NCI-H2171 (cell line): Measurements from ENCODE around the gene CDK2.

Experiments
- DNase-seq: peaks from one replicate; lab custom pipeline; 2025; lab: John Stamatoyannopoulos, UW

The CDK2 gene

DNA sequence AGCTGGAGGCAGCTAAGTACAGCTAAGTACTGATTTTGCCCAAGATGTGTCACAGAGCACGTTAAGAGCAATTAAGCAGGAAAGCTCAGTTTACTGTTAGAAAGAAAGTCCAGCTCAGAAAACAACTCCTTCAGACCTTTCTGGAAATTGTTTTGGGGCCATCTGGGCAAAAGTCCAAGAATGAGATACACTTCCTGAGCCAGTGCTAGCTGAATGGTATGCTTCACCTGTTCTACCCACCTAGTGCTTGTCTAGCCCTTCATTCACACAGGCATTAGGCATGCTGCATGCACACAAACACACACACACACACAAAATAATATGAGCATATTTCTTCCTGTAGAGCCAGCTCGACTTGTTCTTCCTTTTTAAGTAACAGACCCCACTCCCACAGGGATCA is 47.6 kb downstream of the CDK2 start:
- DNase-seq: no peak

DNA sequence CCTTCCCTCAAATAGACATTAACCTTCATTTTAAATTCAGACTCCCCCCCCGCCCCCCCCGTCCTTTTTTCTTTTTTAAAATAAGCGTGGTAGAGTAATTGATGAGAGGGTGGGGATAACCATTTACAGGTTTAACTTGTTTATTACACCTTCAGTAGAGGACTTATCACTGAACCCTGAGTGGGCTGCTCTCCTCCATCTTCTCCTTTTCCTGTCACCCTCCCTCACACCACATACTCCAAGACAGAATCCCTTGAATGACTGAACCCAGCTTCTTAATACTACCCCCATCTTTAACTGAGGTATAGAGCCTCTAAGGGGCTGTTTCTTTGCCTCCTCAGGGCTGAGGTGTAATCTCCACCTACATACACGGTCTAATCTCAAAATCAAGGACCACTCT is 50.6 kb downstream of the CDK2 start:
- DNase-seq: no peak

DNA sequence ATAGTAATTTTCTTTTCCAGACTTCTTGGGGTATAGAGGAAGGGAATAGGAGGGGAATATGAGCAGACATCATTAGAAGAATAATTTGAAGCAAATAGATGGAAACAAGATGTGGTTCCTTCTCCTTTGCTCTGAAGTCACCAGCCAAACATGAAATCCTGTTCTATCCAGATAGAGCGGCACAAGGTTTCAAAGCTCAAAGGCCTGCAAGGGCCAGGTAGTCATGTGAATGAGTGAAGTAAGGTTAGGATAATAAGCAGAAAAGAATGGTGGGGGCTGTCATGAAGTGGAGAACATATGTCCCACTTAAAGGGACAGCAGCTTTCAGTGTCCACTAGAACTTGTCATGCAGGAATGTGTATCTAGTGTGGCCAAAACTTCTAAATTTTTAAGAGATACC is 51.7 kb downstream of the CDK2 start:
- DNase-seq: no peak

DNA sequence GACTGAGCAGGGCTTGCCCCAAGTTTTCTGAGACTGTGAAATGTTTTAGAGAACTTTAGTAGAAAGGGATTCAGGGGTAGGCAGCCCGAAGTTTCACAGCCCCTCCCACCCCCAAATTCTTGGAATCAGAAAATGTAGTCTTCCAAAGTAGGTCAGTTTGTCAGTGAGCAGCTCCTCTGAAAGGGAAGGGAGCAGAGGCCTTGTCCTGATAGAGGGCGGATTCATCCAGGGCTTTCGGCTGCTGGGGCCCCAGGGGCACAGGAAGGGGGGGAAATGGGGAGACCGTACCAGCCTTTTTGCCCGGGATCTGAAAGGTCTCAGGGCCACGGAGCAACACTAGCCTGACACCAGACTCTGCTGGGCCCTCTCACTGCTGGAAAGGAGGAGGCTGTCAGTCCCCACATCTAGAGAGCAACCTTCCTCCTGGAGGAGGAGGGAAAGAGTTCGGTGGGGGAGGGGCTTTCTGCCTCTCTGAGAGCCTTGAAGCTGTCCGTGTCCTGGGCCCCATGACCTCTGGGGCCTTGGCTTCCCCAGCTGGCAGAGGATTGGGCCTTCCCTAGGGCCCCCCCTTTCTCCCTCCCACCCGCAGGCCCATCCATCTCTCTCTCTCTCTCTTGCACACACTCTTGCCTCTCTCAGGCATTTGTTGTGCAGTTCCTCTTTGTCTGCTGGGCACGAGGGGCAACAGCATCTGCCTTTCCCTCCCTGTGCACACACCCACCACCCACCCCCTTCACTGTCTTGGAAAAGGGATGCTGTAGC is 54.0 kb downstream of the CDK2 start, which contains the start of gene IKZF4:
TSS of gene IKZF4 (plus strand) at position 621 of the 762 bp plus-strand sequence. CDS start 451 bp downstream, outside the sequence.
- DNase-seq: no peak

DNA sequence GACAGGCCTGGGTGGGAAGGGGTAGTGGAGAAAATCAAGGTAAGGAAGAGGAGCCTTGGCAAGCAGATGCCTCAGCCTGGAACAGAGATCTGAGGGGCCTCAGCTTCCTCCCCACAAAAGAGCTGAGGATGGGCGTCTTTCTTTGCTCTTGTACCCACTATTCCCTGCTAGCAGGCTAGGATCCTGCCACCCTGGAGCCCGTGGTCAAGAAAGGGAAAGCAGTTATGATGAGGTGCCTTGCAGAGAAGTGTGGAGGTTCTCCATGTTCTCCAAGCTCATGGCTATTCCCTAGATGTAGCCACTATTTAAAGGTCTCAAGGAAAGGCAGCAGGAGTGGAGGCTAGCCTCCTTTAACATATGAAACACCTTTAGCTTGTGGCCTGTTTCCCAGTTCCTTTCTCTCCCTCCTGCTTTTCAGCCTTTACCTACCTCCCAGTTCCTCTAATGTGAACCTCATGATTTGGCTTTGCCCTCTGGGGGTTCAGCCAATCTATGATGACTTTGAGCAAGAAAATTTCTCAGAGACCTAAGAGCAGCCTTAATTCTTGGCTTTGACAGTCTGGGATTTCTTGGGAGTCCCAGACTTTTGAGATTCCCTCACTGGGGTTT is 55.4 kb downstream of the CDK2 start:
- no peak for DNase-seq
